ENCODE data around the gene RGMA.
"Not testable (repeated sequence)": the region's sequence is repeated elsewhere in the genome, so short reads cannot be mapped to it uniquely, and the experiment has no call there.

Gene RGMA

DNA sequence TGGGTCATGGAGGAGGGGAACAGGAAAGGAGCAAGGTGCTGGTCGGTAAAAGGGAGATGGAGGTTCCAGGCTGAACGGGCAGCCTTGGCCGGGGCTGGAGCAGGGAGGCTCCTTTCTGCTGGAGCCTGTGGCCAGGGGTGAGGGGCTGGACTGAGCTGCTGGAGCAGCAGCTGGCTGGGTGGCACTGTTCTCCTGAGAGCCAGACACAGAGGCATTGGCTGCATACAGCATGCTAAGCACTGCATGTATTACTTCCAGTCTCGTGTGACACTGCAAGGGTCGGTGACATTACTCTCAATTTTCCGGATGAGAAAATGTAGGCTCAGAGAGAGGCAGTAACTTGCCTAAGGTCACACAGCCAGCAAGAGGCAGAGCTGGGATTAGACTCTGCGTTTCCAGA, 42.3 kb downstream of the RGMA start:
- no peak for DNase-seq

DNA sequence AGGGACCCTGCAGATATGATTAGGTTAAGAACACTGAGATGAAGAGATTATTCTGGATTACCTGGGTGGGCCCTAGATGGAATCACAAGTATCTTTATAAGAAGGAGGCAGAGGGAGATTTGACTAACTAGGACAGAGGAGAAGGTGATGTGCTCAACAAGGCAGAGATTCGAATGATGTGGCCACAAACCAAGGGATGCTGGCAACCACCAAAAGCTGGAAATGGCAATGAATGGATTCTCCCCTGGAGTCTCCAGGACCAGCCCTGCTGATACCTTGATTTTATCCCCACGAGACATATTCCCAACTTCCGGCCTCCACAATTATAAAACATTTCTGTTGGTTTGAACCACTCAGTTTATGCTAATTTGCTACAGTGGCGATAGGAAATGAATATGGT, 42.9 kb downstream of the RGMA start:
- no peak for DNase-seq

DNA sequence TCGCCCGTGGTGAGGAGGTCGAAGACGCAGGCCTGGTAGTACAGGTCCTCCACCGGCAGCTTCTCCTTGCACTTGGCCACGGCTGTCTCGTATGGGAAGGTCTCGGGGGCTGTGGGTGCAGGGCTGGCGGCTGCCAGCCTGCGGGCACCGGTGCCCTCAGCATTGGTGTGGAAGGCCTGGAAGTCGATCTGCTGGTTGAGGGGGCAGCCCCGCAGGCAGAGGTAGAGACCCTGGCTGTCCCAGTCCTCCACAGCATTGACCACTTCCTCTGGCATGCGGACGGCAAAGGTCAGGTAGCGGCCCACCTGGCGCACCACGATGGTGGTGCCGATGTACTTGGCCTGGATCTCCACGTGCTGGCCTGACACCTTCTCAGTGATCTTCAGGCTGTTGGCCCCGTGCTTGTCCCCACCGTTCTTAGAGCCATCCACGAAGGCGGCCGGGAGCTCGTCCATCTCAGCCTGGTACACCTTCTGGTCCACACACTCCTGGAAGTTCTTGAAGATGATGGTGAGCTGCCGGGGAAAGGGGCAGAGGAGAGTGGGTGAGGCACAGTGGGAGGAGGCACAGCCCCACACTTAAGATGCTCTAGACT, 43.7 kb downstream of the RGMA start:
- no peak for DNase-seq

DNA sequence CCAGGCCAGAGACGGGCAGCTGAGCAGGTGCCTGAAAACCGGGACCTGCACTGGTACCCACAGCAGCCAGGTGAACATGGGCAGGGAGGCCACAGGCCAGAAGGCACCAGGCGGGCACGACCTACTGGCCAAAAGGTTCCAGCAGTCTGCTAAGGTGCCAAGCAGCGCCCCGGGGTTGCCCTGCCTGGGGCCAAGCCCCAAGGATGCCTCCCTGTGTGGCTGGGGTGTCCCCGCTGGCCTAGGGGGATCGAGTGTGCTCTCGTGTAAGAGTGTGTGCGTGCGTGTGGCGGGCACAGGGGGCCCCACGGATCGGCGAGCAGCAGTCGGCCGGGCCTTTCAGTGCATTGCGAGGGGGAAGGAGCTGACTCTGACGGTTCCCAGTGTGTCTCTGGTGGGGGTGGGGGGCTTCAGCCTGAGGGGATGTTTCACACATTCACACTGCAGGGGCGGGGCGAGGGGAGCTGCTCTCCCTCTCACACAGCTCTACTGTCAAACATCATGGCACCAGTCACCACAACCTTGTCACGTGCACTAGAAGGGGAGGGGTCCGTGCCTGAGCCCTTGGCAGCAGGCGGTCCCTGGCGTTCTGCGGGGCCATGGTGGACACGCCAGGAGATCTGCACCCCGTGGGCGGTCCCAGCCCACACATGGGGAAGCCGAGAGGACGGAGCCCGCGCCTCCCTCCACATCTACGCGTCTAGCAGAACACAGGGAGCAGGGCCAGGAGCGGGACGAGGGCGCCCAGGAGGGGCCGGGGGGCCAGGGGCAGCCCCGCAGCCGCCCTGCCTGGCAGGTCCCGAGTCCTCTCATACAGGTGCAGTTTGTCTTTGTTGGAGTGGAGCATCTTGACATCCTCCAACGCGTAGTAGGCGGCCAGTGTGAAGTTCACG, 44.5 kb downstream of the RGMA start:
- DNase-seq, result no peak

- no peak for DNase-seq
Measured at GRCh38 chr15:93043621-93044300, 45.2 kb downstream of the RGMA start.

DNA sequence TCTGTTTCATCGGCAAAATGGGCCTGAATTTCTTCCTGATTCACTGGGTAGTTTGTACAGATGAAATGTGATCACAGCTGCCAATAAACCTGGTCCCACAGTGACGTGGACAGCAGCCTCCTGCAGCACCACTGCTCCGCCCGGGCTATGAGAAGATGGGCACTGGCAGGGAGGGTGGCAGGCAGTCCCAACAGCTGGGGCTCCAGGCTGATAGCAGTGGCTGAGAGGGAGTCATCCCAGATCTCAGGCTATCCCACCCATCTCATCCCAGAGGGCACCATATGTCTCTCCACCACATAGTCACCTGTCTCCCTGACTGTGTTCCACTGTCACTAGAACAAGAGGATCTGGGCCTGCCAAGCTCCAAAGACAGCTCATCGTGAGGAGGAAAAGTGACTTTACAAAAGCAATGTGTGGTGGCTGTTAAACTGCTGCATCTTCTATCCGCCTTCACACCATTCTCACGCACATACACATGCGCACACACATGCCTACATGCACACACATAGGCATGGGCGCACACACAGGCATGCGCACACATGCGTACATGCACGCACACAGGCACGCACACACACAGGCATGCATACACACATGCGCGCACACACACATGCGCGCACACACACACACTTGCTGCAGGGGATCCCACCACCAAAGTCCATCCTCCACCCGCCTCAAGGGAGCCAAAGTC, 46.2 kb downstream of the RGMA start:
- DNase-seq, result no peak

- no peak for DNase-seq
Measured at GRCh38 chr15:93042211-93042610, 46.8 kb downstream of the RGMA start.

GRCh38 chr15:93041159-93041547, 47.9 kb downstream of the RGMA start:
- no peak for DNase-seq

- no peak for DNase-seq
Measured at GRCh38 chr15:93040288-93041158, 48.5 kb downstream of the RGMA start.

DNA sequence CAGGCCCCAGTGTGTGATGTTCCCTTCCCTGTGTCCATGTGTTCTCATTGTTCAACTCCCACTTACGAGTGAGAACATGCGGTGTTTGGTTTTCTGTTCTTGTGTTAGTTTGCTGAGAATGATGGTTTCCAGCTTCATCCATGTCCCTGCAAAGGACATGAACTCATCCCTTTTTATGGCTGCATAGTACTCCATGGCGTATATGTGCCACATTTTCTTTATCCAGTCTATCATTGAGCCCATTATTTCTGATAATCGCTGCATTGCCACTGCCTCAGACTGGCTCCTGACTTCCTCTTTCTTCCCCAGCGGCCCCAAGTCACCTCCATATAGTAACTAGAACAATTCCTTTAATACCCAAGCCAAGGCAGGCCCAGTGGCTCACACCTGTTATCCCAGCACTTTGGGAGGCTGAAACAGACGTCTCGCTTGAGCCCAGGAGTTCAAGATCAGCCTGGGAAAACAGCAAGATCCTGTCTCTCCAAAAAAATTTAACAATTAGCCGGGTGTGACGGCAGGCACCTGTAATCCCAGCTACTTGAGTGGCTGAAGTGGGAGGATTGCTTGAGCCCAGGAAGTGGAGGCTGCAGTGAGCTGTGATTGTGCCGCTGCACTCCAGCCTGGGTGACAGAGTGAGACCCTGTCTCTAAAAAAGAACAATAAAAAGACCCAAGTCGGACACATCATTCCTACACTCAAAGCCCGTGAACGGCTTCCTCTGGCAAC, 49.3 kb downstream of the RGMA start:
- DNase-seq, result not testable (repeated sequence)

GRCh38 chr15:93037820-93038705, 50.9 kb downstream of the RGMA start:
- no peak for DNase-seq

GRCh38 chr15:93036951-93037819, 51.8 kb downstream of the RGMA start:
- no peak for DNase-seq

- no peak for DNase-seq
Measured at GRCh38 chr15:93035953-93036810, 52.8 kb downstream of the RGMA start.

GRCh38 chr15:93035092-93035915, 53.7 kb downstream of the RGMA start:
- no peak for DNase-seq

DNA sequence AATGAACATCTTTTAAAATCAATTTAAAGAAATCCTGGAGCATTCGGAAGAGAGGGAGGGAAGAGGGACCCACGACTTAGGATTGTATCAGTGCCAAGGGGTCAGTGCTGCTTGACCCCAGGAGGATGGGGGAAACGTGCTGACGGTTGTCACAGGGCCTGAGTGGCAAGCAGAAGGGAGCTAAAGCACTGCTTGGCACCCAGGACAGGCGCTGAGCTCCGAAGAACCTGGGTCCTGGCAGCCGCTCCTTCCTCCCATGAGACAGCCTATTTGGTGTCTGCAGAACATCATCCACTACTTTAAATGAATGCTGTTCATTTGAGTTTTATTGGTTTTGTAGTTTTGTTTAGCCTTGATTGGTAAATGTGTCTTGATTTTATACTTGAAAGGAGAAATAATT, 54.5 kb downstream of the RGMA start:
- DNase-seq, result no peak

- DNase-seq, result no peak
Measured at GRCh38 chr15:93033434-93034045, 55.5 kb downstream of the RGMA start.
